RWPE1 (cell line): ENCODE results near the gene JTB.

Experiments
- CTCF ChIA-PET: fragments of 350-600 bp; sonication (Branson Sonifier 250); formaldehyde crosslinking; extraction: SDS; loops from one replicate; lab custom pipeline; 2021; lab: Yijun Ruan, JAX
- POLR2A ChIA-PET: fragments of 400-600 bp; formaldehyde crosslinking; extraction: SDS; loops from one replicate; lab custom pipeline; 2020; ENCODE audit warnings: antibody characterized with exemption; ENCODE audit not compliant: low non-redundant PET; lab: Yijun Ruan, JAX
- DNase-seq: peaks from one replicate; pipeline ENCODE4 v3.0.0; 2012; ENCODE audit warnings: low spot score
- H3K27ac ChIP-seq: fragments of 450-650 bp; 2 replicates; pipeline ENCODE4 v1.5.1; 2017
- TF ChIP-seq, protein P1 (sequence below): fragments of 450-650 bp; conservative IDR thresholded peaks from 2 replicates; pipeline ENCODE4 v1.5.1; 2017; ENCODE audit warnings: low read depth, mild to moderate bottlenecking

JTB gene

DNA sequence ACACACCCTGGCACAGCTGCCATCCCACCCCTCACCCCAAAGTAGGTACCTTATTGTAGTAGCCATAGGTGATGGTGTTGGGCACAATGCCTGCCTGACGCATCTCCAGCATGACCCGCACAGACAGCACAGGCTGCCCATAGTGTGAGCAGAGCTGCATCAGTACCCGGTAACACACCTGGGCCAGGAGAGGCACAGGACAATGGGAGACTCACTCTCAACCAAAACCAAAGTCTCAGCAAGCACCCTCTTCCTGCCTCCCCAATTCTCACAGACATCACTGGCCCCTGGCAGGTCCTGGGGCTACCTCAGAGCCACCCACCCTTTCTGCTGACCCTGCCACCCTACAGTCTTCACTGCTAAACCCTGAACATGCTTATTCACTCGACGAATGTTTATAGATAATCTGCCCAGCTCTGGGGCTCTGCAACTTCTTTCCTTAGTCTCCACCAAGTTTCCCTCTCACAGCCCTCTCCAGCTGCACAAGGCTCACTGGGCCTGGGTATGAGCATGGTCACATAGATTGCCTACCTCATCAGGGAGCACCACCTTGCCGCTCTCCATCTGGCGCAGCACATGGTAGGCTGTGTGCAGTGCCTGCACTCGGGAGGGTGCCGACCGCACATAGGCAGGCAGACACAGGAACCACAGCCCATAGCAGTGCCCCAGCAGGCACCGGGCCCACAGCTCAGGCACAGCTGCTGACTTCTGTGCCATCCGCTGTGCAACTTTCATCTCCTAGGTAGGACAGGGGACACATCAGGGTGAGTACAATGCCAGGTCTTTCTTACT, 41.3 kb downstream of the JTB start:
- TF ChIP-seq, protein P1, sequence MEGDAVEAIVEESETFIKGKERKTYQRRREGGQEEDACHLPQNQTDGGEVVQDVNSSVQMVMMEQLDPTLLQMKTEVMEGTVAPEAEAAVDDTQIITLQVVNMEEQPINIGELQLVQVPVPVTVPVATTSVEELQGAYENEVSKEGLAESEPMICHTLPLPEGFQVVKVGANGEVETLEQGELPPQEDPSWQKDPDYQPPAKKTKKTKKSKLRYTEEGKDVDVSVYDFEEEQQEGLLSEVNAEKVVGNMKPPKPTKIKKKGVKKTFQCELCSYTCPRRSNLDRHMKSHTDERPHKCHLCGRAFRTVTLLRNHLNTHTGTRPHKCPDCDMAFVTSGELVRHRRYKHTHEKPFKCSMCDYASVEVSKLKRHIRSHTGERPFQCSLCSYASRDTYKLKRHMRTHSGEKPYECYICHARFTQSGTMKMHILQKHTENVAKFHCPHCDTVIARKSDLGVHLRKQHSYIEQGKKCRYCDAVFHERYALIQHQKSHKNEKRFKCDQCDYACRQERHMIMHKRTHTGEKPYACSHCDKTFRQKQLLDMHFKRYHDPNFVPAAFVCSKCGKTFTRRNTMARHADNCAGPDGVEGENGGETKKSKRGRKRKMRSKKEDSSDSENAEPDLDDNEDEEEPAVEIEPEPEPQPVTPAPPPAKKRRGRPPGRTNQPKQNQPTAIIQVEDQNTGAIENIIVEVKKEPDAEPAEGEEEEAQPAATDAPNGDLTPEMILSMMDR, result no peak
- ChIA-PET POLR2A (no interaction called here), CTCF (no interaction called here)
- no peak for DNase-seq
- peak overlapping the region; percentile 4; the same call in 1 of the 2 replicates for H3K27ac ChIP-seq

DNA sequence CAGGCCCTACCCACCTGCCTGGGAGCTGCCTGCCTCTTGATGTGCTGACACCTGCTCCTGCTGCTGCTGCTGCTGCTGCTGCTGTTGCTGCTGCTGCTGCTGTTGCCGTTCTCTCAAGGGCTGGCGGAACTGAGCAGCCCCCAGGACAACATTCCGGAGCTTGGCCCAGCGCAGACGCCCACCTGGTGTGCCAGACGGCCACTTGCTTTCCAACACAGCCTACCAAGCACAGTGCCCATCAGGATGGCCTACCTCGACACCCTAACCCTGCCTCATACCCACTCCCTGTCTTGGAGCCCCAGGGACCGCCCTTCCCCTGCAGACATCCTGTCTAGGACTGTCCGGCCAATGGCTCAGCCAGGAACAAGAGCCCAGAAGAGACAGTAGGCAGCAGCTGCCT, 42.7 kb downstream of the JTB start:
- TF ChIP-seq, protein P1, result no peak
- no peak overlapping the region for H3K27ac ChIP-seq
- no peak for DNase-seq
- ChIA-PET POLR2A (no interaction called here), CTCF (no interaction called here)

DNA sequence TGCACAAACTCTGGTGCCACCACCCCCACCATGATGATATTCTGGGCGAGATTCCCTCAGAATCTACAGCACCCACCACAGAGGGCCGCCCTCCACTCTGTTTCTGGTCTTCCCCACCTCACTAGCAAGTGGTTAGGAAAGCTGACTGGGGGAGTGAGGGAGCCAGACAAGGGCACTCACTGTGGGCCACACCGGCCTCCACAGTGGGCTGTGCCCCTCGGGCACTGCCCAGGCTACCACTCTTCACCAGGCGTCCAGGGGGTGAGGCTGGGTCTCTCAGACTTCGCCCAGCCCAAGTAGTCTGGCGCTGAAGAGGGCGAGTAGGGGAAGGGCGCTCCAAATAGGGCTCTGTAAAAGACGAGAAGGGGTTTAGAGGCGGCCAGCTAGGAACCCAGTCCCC, 43.5 kb downstream of the JTB start:
- ChIA-PET CTCF (no interaction called here), POLR2A (no interaction called here)

DNA sequence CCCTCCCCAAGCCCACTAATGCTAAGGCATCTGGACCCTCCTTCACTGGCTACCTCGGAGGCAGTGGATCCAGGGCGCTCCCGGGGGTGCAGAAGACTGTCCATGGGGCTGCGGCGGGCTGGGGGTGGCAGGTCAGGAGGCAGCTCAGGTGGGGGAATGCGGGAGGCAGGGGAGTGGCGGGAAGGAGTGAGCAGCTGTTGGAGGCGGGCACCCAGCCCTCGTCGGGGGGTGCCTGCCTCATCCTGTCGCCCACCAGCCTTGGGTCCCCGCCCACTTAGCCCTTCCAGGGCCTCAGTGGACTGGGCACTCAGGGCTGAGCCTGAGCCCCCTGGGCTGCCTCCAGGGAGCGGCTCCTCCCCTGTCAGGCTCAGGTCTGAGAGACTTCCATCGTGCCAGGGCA, 44.0 kb downstream of the JTB start:
- POLR2A ChIA-PET, result no interaction called here
- CTCF ChIA-PET, result no interaction called here
- H3K27ac ChIP-seq, result no peak overlapping the region
- DNase-seq, result no peak
- TF ChIP-seq, protein P1, result no peak

More for the DNA sequence above, 43.5 kb downstream of the JTB start:
- DNase-seq, result no peak
- TF ChIP-seq, protein P1, result no peak
- 0 out of 2 replicates have a peak overlapping the region, but pooled peaks have one; percentile 4 for H3K27ac ChIP-seq

DNA sequence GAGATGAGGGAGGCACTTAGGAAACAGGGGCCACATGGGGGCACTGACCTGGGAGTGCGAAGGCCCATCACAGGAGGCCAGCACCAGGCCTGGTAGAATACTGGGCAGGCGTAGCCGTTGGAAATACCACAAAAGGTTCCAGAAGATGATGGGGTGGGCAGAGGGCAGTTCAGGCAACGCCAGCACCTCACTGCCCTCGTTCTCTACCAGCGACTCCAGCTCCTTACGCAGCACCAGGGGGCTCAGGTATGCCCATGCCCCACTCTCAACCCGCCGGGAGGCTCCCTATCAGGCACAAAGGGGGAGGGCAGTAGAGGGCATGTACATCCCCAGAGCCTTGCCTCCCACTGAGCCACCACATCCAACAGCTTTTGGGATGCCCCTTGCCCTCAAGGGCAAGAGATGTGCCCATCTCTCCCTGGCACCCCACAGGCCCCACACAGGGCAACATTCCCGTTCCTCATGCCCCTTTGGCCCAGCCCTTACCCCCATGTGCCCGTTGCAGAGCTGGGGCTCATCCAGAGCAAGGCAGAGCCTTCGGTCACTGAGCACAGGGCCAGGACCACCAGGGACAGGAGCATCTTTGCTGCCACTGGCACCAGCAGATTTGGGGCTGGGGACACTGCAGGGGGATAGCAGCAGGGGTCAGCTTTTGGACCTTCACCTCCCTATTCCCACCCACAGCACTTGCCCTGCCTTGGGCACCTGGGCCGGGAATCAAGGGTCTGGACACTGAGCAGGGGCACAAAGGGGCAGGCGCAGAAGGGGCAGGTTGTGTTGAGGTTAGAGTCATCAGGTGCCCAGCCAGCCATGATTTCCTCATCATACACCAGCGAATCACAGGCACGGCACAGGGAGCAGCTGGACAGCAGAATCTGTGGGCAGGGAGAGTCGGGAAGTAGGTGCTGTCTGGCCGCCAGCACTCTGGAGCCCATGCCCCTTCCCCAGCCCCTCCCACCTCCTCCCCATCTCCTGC, 45.0 kb downstream of the JTB start:
- ChIA-PET POLR2A (no interaction called here), CTCF (no interaction called here)
- TF ChIP-seq, protein P1, result no peak
- no peak overlapping the region for H3K27ac ChIP-seq
- DNase-seq, result no peak
